Liver (tissue), 9 donors: ENCODE results near the gene DBNDD2. TPM values are rescaled to one million over a fixed set of nuclear protein-coding genes. Genes with fewer than 3 reads are reported as not detected.

Experiments
- DNase-seq: peaks from one replicate; pipeline ENCODE4 v3.0.0-alpha.2; 2017; ENCODE audit warnings: low spot score
- H3K27ac ChIP-seq, 2 donors: one replicate each; pipeline ENCODE4 v1.7.0; 2013; ENCODE audit warnings: inconsistent platforms in 2 of 2, low read length in 2 of 2, control low read depth in 1 of 2, low read depth in 1 of 2, mild to moderate bottlenecking in 1 of 2
- H3K27me3 ChIP-seq, 4 donors: one replicate each; pipeline versions ENCODE4 v1.6.1 to v1.7.0; 2013; ENCODE audit warnings: low read length in 3 of 4, inconsistent platforms in 1 of 4, mild to moderate bottlenecking in 1 of 4, moderate library complexity in 1 of 4; ENCODE audit not compliant: control insufficient read depth in 4 of 4, insufficient read depth in 4 of 4
- H3K36me3 ChIP-seq, 4 donors: one replicate each; pipeline versions ENCODE4 v1.6.1 to v1.7.0; 2013; ENCODE audit warnings: low read length in 3 of 4, mild to moderate bottlenecking in 3 of 4, low read depth in 1 of 4, moderate library complexity in 1 of 4; ENCODE audit not compliant: control insufficient read depth in 4 of 4, insufficient read depth in 3 of 4
- H3K4me1 ChIP-seq, 4 donors: one replicate each; pipeline versions ENCODE4 v1.6.1 to v1.7.0; 2013; ENCODE audit warnings: low read length in 3 of 4, mild to moderate bottlenecking in 3 of 4, moderate library complexity in 1 of 4; ENCODE audit not compliant: control insufficient read depth in 4 of 4, insufficient read depth in 4 of 4
- H3K4me3 ChIP-seq, 3 donors: one replicate each; pipeline versions ENCODE4 v1.6.1 to v1.7.0; 2013; ENCODE audit warnings: low read length in 3 of 3, control low read depth in 1 of 3, low read depth in 1 of 3, mild to moderate bottlenecking in 1 of 3
- H3K9ac ChIP-seq, 2 donors: one replicate each; pipeline ENCODE4 v1.7.0; 2013; ENCODE audit warnings: low read length in 2 of 2, mild to moderate bottlenecking in 2 of 2, moderate library complexity in 2 of 2, control low read depth in 1 of 2, low read depth in 1 of 2
- H3K9me3 ChIP-seq, 4 donors: one replicate each; pipeline versions ENCODE4 v1.6.1 to v1.7.0; 2013; ENCODE audit warnings: low read length in 3 of 4; ENCODE audit not compliant: control insufficient read depth in 4 of 4
- EGR1 ChIP-seq, 2 donors: IDR thresholded peaks; 2 replicates each; pipeline ENCODE4 v1.6.1; 2016 to 2018; ENCODE audit warnings: antibody characterized with exemption in 2 of 2, low read depth in 2 of 2
- FOXA1 ChIP-seq: IDR thresholded peaks from 2 replicates; pipeline ENCODE4 v1.6.1; 2016; ENCODE audit warnings: antibody characterized with exemption
- FOXA2 ChIP-seq: IDR thresholded peaks from 2 replicates; pipeline ENCODE4 v1.6.1; 2016; ENCODE audit warnings: antibody characterized with exemption
- GABPA ChIP-seq, 2 donors: IDR thresholded peaks in 1 of 2; conservative IDR thresholded peaks in 1 of 2; 2 replicates each; pipeline ENCODE4 v1.6.1; 2016; ENCODE audit warnings: antibody characterized with exemption in 2 of 2, mild to moderate bottlenecking in 1 of 2, moderate library complexity in 1 of 2
- HNF4A ChIP-seq, 2 donors: conservative IDR thresholded peaks; 2 replicates each; pipeline ENCODE4 v1.6.1; 2016; ENCODE audit warnings: antibody characterized with exemption in 2 of 2, mild to moderate bottlenecking in 2 of 2
- HNF4G ChIP-seq: IDR thresholded peaks from 2 replicates; pipeline ENCODE4 v1.6.1; 2016; ENCODE audit warnings: antibody characterized with exemption
- JUND ChIP-seq, 2 donors: IDR thresholded peaks; 2 replicates each; pipeline ENCODE4 v1.6.1; 2016; ENCODE audit warnings: antibody characterized with exemption in 2 of 2
- MAX ChIP-seq: IDR thresholded peaks from 2 replicates; pipeline ENCODE4 v1.6.1; 2016; ENCODE audit warnings: antibody characterized with exemption
- NR2F2 ChIP-seq: IDR thresholded peaks from 2 replicates; pipeline ENCODE4 v1.6.1; 2016; ENCODE audit warnings: antibody characterized with exemption
- RAD21 ChIP-seq, 2 donors: IDR thresholded peaks; 2 replicates each; pipeline ENCODE4 v1.6.1; 2016; ENCODE audit warnings: antibody characterized with exemption in 2 of 2, mild to moderate bottlenecking in 2 of 2
- REST ChIP-seq: IDR thresholded peaks from 2 replicates; pipeline ENCODE4 v1.6.1; 2016; ENCODE audit warnings: antibody characterized with exemption, mild to moderate bottlenecking
- RXRA ChIP-seq, 2 donors: IDR thresholded peaks; 2 replicates each; pipeline ENCODE4 v1.6.1; 2017 to 2018; ENCODE audit warnings: antibody characterized with exemption in 2 of 2, mild to moderate bottlenecking in 1 of 2
- SP1 ChIP-seq: IDR thresholded peaks from 2 replicates; pipeline ENCODE4 v1.6.1; 2018; ENCODE audit warnings: antibody characterized with exemption, mild to moderate bottlenecking
- TAF1 ChIP-seq: conservative IDR thresholded peaks from 2 replicates; pipeline ENCODE4 v1.6.1; 2016; ENCODE audit warnings: antibody characterized with exemption, mild to moderate bottlenecking
- YY1 ChIP-seq: IDR thresholded peaks from 2 replicates; pipeline ENCODE4 v1.6.1; 2016; ENCODE audit warnings: antibody characterized with exemption, mild to moderate bottlenecking
- ZBTB33 ChIP-seq: IDR thresholded peaks from 2 replicates; pipeline ENCODE4 v1.6.1; 2016; ENCODE audit warnings: antibody characterized with exemption
- WGBS: extraction: QIAGEN DNeasy Blood & Tissue Kit; methylation state at CpG from one replicate; pipeline ENCODE4 v1.1.7; 2013; 5-methylcytosine and 5-hydroxymethylcytosine counted together
- polyA plus RNA-seq, 2 donors: library from polyadenylated mRNA; stranded (reverse) in 1 of 2; unstranded in 1 of 2; fragments of 200-250 nt in 1 of 2; fragments of >200 nt in 1 of 2; fragmentation: Nextera tagmentation in 1 of 2; extraction: Ambion mirVana in 1 of 2; gene quantifications; one replicate each; pipeline versions ENCODE4 v1.2.1 to v1.2.3, GENCODE V29; 2013 to 2015
- total RNA-seq, 2 donors: library from RNA; depleted of rRNA; stranded (reverse); fragments of >200 nt; gene quantifications; one replicate each; pipeline ENCODE4 v1.2.3, GENCODE V29; 2014
- TF ChIP-seq, protein P1 (sequence below): IDR thresholded peaks from 2 replicates; pipeline ENCODE4 v1.6.1; 2016; ENCODE audit warnings: antibody characterized with exemption
- TF ChIP-seq, protein P2 (sequence below): fragments of 150-350 bp; IDR thresholded peaks from 2 replicates; pipeline ENCODE4 v1.5.1; 2017; ENCODE audit warnings: improper control_type of control experiment, low read depth, low read length; ENCODE audit not compliant: missing input control
- donor health status: healthy.
- donor health status: healthy.
- donor health status: healthy.
- donor health status: healthy.
- donor health status: healthy.

DBNDD2 gene
- total and polyA plus RNA-seq, 4 donors, result 2.1 to 4.6 (median 2.7) TPM

DNA sequence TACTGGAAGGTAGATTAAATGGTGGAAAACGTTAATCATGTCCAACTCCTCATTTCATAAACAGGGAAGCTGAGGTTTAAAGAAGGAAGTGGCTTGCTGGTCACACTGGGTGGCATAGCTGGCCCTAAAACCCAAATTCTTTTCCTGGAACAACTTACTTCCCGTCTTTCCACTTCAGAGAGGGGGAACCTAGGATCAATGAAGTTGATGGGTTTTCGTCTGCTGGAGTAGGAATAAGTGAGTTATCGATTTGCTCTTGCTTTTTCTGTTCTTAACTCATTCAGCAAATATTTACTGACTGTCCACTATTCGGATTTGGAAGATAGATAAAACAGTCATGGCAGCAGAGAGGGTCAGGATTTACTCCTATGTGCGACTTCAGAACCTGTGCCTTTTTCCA lies 46.3 kb upstream of the DBNDD2 start:
- Histone ChIP-seq H3K9me3 (no peaks in the 10 kb centered on the region), H3K4me1 (peaks cover 16 to 53% (median 39%) of the 10 kb centered on the region in 4 donors), H3K27ac (peak overlapping the region; percentile 98), H3K4me3 (no peak overlapping the region), H3K36me3 (peaks cover 0 to 14% (median 11%) of the 10 kb centered on the region in 4 donors), H3K9ac (peak overlapping the region in 1 of 2 donors; percentile 59), H3K27me3 (no peaks in the 10 kb centered on the region)
- peak; percentile 15 for TF ChIP-seq FOXA1
- no peak for TF ChIP-seq FOXA2
- TF ChIP-seq, protein P1, sequence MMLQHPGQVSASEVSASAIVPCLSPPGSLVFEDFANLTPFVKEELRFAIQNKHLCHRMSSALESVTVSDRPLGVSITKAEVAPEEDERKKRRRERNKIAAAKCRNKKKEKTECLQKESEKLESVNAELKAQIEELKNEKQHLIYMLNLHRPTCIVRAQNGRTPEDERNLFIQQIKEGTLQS, result no peak
- TF ChIP-seq HNF4A (conservative IDR thresholded peaks at IDR 0.05), result peak; percentile 26 to 36
- TF ChIP-seq SP1, result peak; percentile 52
- peak; percentile 74 for TF ChIP-seq YY1
- peak; percentile 29 to 37 for TF ChIP-seq RXRA (IDR thresholded peaks at IDR 0.05)
- peak in 1 of 2 donors; percentile 25 for TF ChIP-seq RAD21 (IDR thresholded peaks at IDR 0.05)
- peak; percentile 44 for TF ChIP-seq TAF1
- DNase-seq, result no peak
- 27% methylated on average over 6 of the region's 6 CpGs for WGBS

- Histone ChIP-seq H3K27me3 (no peaks in the 10 kb centered on the region), H3K27ac (peak within 1 kb of the TSS; percentile 98), H3K4me1 (peaks cover 8 to 49% (median 33%) of the 10 kb centered on the region in 4 donors), H3K36me3 (peaks cover 0 to 23% (median 20%) of the 10 kb centered on the region in 4 donors), H3K9me3 (no peaks in the 10 kb centered on the region), H3K4me3 (peak within 1 kb of the TSS; percentile 68 to 87 (median 74)), H3K9ac (peak within 1 kb of the TSS; percentile 85 to 87)
- TF ChIP-seq HNF4A (conservative IDR thresholded peaks at IDR 0.05) (peak in 1 of 2 donors; percentile 52), FOXA1 (no peak), YY1 (peak; percentile 84), GABPA (IDR thresholded peaks at IDR 0.05 in 1 of 2, conservative IDR thresholded peaks at IDR 0.05 in 1 of 2) (peak; percentile 34 to 84), RXRA (IDR thresholded peaks at IDR 0.05) (peak; percentile 70 to 89), NR2F2 (no peak), MAX (peak; percentile 84), SP1 (peak; percentile 90), EGR1 (IDR thresholded peaks at IDR 0.05; ENCODE audit: low read depth in 2 of 2) (peak in 1 of 2 donors; percentile 50), REST (peak; percentile 94), ZBTB33 (peak; percentile 37), FOXA2 (no peak), JUND (IDR thresholded peaks at IDR 0.05) (peak in 1 of 2 donors; percentile 32), TAF1 (peak; percentile 65), RAD21 (IDR thresholded peaks at IDR 0.05) (peak; percentile 92 to 93), HNF4G (no peak)
- TF ChIP-seq, protein P2, sequence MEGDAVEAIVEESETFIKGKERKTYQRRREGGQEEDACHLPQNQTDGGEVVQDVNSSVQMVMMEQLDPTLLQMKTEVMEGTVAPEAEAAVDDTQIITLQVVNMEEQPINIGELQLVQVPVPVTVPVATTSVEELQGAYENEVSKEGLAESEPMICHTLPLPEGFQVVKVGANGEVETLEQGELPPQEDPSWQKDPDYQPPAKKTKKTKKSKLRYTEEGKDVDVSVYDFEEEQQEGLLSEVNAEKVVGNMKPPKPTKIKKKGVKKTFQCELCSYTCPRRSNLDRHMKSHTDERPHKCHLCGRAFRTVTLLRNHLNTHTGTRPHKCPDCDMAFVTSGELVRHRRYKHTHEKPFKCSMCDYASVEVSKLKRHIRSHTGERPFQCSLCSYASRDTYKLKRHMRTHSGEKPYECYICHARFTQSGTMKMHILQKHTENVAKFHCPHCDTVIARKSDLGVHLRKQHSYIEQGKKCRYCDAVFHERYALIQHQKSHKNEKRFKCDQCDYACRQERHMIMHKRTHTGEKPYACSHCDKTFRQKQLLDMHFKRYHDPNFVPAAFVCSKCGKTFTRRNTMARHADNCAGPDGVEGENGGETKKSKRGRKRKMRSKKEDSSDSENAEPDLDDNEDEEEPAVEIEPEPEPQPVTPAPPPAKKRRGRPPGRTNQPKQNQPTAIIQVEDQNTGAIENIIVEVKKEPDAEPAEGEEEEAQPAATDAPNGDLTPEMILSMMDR, result peak; percentile 78
- TF ChIP-seq, protein P1, result no peak
- under 1% methylated on average over 55 of the region's 55 CpGs for WGBS
- peak; percentile 99 for DNase-seq
These were observed 45.1 kb upstream of the DBNDD2 start, which contains the start of gene SYS1 for GRCh38 chr20:45362804-45363610. SYS1 (plus strand) TSS chr20:45363156; CDS start chr20:45363532, 376 bp downstream.
